GM19238 (cell line): Measurements from ENCODE around the gene CCNE1.
A peak's percentile ranks its signal among the peaks of the same experiment; 100 is the strongest.
"Not testable (repeated sequence)": the region's sequence is repeated elsewhere in the genome, so short reads cannot be mapped to it uniquely, and the experiment has no call there.

Experiments
- DNase-seq: peaks from one replicate; pipeline ENCODE4 v3.0.0; 2011; ENCODE audit warnings: low spot score; ENCODE audit not compliant: insufficient read length

The CCNE1 gene

GRCh38 chr19:29787281-29787680 lies 24.5 kb upstream of the CCNE1 start:
- no peak for DNase-seq

- DNase-seq: no peak
Measured at GRCh38 chr19:29789007-29789406, 22.8 kb upstream of the CCNE1 start.

DNA sequence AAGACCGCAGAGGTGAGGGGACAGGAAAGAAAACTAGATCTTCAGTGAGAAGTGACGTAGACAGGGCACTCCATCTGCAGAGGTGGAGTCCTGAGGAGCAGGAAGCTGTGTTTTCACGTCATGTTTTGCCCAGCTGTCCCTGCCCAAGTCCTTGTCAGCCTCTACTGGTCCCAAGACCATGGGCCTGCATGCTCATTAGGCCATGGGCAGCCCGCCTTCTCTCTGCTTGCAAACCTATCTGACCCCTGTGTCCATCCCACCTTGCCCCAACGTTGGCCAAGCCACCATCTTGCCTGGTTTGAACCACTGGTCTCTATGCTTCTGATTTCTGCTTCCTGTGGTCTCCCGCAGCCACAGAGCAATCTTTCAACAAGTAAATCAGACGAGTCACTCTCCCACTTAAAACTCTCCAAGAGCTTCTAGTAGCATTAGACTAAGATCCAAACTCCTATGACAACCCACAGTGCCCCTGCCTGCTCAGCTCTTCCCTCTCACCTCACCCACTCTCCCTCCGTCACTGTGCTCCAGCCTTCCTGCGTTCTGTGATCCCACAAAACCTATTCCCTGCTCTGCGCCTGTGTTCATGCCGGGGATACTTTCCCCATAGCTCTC lies 18.6 kb upstream of the CCNE1 start:
- no peak for DNase-seq

DNA sequence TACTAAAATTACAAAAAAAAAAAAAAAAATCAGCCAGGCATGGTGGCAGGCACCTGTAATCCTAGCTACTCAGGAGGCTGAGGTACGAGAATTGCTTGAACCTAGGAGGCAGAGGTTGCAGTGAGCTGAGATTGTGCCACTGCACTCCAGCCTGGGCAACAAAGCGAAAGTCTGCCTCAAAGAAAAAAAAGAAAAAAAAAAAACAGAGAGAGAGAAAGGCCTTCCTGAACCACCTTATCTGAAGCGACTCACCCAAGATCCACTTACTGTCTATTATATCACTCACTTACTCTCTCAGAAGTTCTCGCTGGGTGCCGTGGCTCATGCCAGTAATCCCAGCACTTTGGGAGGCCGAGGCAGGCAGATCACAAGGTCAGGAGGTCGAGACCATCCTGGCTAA lies 17.3 kb upstream of the CCNE1 start:
- DNase-seq: not testable (repeated sequence)

GRCh38 chr19:29795461-29796172 lies 16.2 kb upstream of the CCNE1 start:
- no peak for DNase-seq

GRCh38 chr19:29796173-29796573 lies 15.6 kb upstream of the CCNE1 start:
- DNase-seq: no peak

GRCh38 chr19:29798774-29799497 lies 12.9 kb upstream of the CCNE1 start:
- no peak for DNase-seq

DNA sequence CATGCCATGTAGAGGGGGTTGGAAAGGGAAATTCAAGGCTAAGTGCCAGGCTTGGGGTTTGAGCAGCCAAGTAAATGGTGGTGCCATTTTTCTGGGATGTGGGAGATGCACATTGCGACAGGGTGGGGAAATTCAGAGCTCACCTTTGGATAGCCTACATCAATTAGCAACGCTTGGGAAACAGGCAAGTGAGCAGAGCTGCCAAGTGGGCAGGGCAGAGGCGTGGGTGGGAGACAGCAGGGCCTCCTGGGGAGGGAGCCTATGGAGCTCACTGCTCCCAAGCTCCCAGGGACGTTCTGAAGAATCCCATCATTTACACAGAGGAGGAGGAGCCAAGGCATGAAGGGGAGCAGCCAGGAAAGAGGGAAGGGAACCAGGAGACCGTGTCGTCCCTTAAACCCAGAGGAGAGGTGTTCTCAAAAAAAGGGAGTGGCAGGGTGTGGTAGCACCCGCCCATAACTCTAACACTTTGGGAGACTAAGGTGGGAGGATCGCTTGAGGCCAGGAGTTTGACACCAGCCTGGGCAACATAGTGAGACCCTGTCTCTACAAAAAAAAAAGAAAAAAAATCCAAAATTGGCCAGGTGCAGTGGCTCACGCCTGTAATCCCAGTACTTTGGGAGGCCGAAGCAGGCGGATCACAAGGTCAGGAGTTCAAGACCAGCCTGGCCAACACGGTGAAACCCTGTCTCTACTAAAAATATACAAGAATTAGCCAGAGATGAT lies 11.5 kb upstream of the CCNE1 start:
- no peak for DNase-seq

GRCh38 chr19:29803951-29804350 lies 7.8 kb upstream of the CCNE1 start:
- not testable (repeated sequence) for DNase-seq

DNA sequence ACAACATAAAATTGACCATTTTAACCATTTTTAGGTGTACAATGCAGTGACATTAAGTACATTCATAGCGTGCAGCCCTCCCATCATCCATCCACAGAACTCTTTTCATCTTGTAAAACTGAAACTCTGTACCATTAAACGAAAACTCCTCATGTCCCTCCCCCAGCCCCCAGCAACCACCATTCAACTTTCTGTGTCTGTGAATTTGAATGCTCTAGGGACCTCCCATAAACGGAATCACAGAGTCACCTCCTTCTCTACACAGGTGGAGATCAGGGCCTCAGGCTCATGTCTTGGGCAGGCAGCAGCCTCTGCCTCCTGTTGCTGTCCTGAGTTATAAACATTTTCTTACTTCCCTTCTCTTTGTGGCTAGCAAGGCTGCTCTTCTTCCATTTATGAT lies 7.3 kb upstream of the CCNE1 start:
- DNase-seq: peak; percentile 56

GRCh38 chr19:29805031-29805965 lies 6.5 kb upstream of the CCNE1 start:
- no peak for DNase-seq

DNA sequence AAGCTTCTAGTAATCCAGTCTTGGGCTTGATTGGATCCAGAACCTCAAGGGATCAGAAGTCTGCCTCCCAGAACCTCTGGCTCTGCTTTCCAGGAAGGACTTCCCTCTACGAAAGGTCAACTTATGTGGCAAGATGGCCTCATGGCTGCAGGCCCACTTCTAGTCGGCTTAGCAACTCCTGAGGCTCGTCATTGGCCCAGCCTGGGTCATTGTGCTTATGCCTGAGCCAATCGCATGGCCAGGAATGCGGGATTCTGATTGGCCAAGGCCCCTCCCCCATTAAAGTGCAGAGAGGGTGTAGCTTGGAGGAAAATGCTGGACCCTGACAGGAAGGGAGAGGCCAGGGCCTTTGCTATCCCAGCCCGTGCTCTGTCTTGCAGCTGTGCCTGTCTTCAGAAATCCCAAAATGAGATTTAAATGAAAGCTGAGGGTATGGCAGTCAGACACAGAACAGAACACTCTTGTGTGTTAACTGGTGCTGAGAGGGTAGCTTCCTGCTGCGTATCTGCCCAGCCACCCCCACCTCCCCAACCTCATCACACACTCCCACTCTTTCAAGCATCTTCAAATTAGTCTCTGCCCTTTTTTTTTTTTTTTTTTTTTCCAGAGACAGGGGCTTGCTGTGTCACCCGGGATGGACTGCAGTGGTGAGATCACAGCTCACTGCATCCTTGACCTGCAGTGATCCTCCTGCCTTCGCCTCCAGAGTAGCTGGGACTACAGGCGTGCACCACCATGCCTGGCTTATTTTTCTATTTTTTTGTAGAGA lies 5.5 kb upstream of the CCNE1 start:
- DNase-seq: no peak

GRCh38 chr19:29807178-29807577 lies 4.6 kb upstream of the CCNE1 start:
- DNase-seq: no peak

- DNase-seq: no peak
Measured at GRCh38 chr19:29807870-29808405, 3.9 kb upstream of the CCNE1 start.

DNA sequence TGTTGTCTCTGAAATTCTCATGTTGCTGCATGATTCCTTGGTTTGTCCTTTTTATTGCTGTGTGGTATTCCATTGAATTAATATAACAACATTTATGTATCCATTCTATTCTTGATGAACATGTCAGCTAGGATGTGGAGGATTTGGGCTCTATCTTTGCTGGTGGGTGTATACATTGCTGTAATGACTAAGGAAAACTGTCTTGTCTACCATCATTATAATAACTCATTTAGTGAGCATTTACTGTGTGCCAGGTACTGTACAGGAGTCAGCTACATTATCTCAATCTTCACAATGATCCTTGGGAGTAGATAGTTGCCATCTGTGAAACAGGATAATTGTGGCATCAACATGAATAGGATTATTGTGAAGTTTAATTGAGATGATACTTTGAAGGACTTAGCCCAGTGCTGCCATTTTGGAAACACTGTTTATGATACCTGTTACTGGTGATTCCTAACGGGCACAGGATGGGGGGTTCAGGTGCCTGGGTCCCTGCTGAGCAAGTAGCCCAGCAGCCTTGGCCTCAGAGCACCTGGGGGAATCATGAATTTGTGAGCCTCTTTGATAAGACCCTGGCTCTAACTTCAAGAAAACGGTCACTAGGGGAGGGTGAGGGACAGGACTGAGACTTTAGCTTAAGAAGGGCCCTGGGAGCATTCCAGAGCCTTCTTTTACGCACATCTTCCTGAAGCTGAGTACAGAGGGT lies 1.8 kb upstream of the CCNE1 start:
- no peak for DNase-seq

DNA sequence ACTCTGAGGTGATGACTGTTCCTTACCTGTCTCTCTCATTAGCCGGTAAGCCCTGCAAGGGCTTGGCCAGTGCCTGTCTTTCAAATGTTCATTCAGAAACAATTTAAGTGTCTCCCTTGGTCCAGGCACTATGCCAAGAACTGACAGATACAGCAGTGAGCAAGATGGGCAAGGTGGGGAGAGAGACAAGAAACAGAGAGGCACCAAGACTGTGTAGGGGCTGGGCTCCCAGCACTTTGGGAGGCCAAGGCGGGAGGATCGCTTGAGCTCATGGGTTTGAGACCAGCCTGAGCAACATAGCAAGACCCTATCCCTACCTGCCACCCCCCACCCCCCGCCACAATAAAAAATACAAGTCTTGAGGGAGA lies 1.3 kb upstream of the CCNE1 start:
- no peak for DNase-seq

DNA sequence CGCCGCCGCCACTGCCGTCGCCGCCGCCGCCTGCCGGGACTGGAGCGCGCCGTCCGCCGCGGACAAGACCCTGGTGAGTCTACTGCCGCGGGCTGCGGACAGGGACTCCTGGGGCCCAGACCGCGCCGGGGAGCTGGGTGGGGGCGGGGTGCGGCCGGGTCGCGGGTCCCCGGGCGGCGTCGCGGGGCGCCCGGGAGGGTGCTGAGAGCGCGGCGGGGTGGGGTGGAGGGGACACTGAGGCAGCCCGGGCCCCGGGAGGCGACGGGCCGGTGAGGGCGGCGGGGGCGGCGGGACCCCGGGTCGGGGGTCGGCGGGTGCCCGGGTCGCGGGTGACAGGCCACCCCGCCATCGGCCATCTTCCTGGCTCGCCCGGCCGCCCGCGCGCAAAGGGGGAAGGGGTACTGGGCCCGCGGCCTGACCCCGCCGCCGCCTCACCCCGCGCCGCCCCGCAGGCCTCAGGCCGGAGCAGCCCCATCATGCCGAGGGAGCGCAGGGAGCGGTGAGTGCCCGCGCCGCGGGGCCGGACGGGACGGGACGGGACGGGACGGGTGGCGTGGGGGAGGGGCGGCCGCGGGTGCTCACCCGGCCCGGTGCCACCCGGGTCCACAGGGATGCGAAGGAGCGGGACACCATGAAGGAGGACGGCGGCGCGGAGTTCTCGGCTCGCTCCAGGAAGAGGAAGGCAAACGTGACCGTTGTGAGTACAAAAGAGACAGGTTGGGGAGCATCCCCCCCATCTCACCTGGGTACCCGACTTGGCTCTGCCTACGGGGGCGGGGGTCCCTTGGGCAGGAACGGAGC lies 489 bp downstream of the CCNE1 start:
- peak; percentile 27 for DNase-seq

DNA sequence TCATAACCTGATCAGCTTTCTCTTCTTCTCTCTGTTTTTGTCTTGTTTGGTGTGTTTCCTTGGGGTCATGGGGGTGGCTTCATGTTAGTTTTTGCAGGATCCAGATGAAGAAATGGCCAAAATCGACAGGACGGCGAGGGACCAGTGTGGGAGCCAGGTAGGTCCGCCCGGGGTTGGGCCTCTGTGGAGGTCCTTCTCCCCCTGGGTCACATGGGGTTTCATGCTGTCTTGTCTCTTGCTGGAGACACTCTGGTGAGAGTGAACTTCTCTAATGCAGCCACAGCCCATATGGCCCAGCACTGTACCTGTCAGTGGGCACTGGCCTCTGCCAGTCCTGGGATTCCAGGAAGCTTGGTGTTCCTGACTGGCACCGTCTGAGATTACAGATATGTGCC lies 1.1 kb downstream of the CCNE1 start:
- DNase-seq: no peak
